Measurements from ENCODE around the gene C1GALT1. TPM values are rescaled to one million over a fixed set of nuclear protein-coding genes. Genes with fewer than 3 reads are reported as not detected.

The C1GALT1 gene
- total RNA-seq, 1 experiment from 2014 or later = 81.5 TPM

DNA sequence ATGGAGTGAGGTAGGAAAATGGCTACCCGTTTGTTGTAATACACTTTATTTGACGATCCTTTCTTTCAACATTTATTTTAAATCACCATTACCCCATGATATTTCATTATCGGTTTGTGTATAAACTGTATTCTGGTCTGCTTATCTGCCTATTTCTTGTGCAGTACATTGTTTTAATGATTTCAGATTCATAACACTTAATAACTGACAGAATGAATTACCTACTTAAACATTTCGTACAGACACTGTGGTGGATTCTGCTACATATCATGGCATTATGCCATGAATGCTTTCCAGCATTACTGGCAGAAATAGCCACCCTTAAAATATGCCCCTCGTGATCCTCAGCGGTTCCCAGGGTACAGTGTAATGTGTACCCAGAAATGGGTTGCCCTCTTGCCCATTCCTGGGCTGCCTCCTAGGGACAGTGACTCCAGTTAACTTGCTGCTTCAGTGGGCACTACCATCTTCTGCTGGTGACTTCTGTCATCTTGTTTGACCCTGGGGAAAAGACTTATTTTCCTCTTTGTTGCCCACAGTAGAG is 74.5 kb downstream of the C1GALT1 start:
- Histone ChIP-seq H4K20me1 (ENCODE audit: control insufficient read depth, insufficient read depth, insufficient read length) (no peaks in the 10 kb centered on the region), H3K27me3 (ENCODE audit: insufficient read depth, low read length) (no peaks in the 10 kb centered on the region), H3K4ac (ENCODE audit: low read depth, low read length) (no peak overlapping the region), H3K9ac (ENCODE audit: extremely low read depth, insufficient read length, low read length) (no peak overlapping the region), H3K56ac (ENCODE audit: insufficient read length, low read depth, low read length) (no peak overlapping the region), H3K79me2 (ENCODE audit: insufficient read depth, low read length) (no peaks in the 10 kb centered on the region), H3K9me3 (ENCODE audit: control insufficient read depth, low read depth, low read length) (no peaks in the 10 kb centered on the region), H2BK15ac (ENCODE audit: low read depth, low read length) (no peak overlapping the region), H2BK20ac (ENCODE audit: low read depth, low read length, poor library complexity, severe bottlenecking) (no peak overlapping the region), H2BK12ac (ENCODE audit: insufficient read length, low read depth, low read length) (no peak overlapping the region), H3K4me2 (ENCODE audit: insufficient read depth, insufficient read length, low read length) (no peak overlapping the region), H4K5ac (ENCODE audit: insufficient read length, low read depth, low read length) (no peak overlapping the region), H4K91ac (ENCODE audit: insufficient read length, low read depth, low read length) (no peak overlapping the region), H2AK5ac (ENCODE audit: insufficient read length, low read length) (no peak overlapping the region), H3K4me1 (ENCODE audit: insufficient read depth, low read length) (0 out of 2 replicates have a peak, but pooled peaks cover 1% of the 10 kb centered on the region), H3K27ac (ENCODE audit: insufficient read length, low read depth, low read length) (no peak overlapping the region), H2AFZ (ENCODE audit: low read length) (no peak overlapping the region), H3K23ac (ENCODE audit: insufficient read length, low read depth, low read length) (no peak overlapping the region), H2BK5ac (ENCODE audit: insufficient read length, low read length) (no peak overlapping the region), H3K23me2 (ENCODE audit: insufficient read length, low read depth, low read length, poor library complexity, severe bottlenecking) (no peaks in the 10 kb centered on the region), H3K18ac (ENCODE audit: insufficient read length, low read depth, low read length) (no peak overlapping the region), H2BK120ac (ENCODE audit: low read depth, low read length, poor library complexity, severe bottlenecking) (no peak overlapping the region), H3K79me1 (ENCODE audit: insufficient read depth, low read depth, low read length, poor library complexity, severe bottlenecking) (no peaks in the 10 kb centered on the region), H3T11ph (ENCODE audit: low read length) (no peak overlapping the region), H3K14ac (ENCODE audit: insufficient read depth, low read length) (no peak overlapping the region), H4K8ac (replicated peaks; ENCODE audit: insufficient read length, low read depth, low read length) (no peak overlapping the region)
- peak overlapping the region in 2 of 3 experiments; percentile 73 to 78; a peak in 4 of 7 replicates for H3K27ac Mint-ChIP-seq
- no peaks in the 10 kb centered on the region; a peak in 1 of 5 replicates for H3K9me3 Mint-ChIP-seq
- H3K4me3 Mint-ChIP-seq = no peak overlapping the region
- no CpG with 5 or more reads among the region's 6 CpGs for WGBS (ENCODE audit: extremely low coverage, insufficient read length, low lambda C conversion rate)
- H3K27me3 Mint-ChIP-seq (ENCODE audit: low read depth) = peaks cover 1% of the 10 kb centered on the region; the same call in 1 of the 2 replicates
- peaks cover 13 to 33% (median 17%) of the 10 kb centered on the region in 3 experiments; a peak in 6 of 7 replicates for H3K36me3 Mint-ChIP-seq (ENCODE audit: insufficient read depth in 1 of 3, low read depth in 3 of 3)
- H3K4me1 Mint-ChIP-seq = peaks cover 11 to 28% of the 10 kb centered on the region in 2 experiments
- DNase-seq = no peak
- TF ChIP-seq, protein P1, sequence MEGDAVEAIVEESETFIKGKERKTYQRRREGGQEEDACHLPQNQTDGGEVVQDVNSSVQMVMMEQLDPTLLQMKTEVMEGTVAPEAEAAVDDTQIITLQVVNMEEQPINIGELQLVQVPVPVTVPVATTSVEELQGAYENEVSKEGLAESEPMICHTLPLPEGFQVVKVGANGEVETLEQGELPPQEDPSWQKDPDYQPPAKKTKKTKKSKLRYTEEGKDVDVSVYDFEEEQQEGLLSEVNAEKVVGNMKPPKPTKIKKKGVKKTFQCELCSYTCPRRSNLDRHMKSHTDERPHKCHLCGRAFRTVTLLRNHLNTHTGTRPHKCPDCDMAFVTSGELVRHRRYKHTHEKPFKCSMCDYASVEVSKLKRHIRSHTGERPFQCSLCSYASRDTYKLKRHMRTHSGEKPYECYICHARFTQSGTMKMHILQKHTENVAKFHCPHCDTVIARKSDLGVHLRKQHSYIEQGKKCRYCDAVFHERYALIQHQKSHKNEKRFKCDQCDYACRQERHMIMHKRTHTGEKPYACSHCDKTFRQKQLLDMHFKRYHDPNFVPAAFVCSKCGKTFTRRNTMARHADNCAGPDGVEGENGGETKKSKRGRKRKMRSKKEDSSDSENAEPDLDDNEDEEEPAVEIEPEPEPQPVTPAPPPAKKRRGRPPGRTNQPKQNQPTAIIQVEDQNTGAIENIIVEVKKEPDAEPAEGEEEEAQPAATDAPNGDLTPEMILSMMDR (conservative IDR thresholded peaks at IDR 0.05) = no peak
